ENCODE data around the gene TRIM73. TPM values are rescaled to one million over a fixed set of nuclear protein-coding genes. Genes with fewer than 3 reads are reported as not detected.
A peak's percentile ranks its signal among the peaks of the same experiment; 100 is the strongest.
"Not testable (repeated sequence)": the region's sequence is repeated elsewhere in the genome, so short reads cannot be mapped to it uniquely, and the experiment has no call there.

Gene TRIM73
- total RNA-seq, result under 1 TPM; 0.48 to 0.55 TPM

- not testable (repeated sequence) for H3K27ac ChIP-seq; H3K4me1 ChIP-seq; H3K9me3 ChIP-seq; H3K36me3 ChIP-seq; H3K27me3 ChIP-seq; H3K4me3 ChIP-seq; DNase-seq (ENCODE audit: low spot score)
Observed at GRCh38 chr7:75395329-75395728, at the start of gene TRIM73. Gene TRIM73 (plus strand): TSS chr7:75395629. CDS start chr7:75398934, 3,305 bp downstream.

DNA sequence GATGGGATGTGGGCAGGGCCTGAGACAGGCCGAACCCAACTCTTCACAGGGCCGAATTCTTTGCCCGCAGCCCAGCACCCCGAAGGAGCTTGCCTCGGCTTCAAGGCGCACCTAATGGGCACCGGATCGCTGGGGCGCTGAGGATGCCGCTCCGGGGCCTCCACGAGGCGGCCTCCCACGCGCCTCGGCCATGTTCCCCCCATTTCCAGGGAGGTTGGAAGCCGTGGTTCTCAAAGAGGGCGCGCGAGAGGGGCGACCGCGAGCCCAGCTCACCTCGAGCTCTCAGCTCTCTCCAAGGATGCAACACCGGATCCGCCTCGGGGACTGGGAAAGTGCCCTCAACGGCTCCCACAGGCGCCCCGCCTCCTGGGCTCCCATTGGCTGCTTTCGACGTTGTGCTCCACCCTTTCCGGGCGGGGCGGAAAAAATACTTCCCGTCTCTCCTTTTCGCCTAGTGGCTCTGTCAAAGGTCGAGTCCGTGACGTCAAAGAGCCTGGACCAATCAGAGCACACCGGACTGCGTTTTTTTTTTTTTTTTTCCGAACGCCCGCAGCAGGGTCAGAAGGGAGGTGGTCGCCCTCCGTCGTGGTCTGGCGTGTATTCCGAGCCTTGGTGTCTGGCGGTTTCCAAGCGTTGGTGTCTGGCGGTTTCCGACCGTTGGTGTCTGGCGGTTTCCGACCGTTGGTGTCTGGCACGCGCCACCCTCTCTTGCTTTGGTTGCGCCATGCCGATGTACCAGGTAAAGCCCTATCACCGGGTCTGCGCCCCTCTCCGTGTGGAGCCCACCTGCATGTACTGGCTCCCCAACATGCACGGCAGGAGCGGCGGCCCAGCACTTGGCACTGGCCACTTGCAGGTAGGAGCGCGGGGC is 36.5 kb upstream of the TRIM73 start:
- H3K4me3 ChIP-seq, result peak overlapping the region in 1 of 2 donors; percentile 47
- H3K27me3 ChIP-seq; H3K27ac ChIP-seq; H3K36me3 ChIP-seq; H3K9me3 ChIP-seq; DNase-seq (ENCODE audit: low spot score); H3K4me1 ChIP-seq: not testable (repeated sequence)

DNA sequence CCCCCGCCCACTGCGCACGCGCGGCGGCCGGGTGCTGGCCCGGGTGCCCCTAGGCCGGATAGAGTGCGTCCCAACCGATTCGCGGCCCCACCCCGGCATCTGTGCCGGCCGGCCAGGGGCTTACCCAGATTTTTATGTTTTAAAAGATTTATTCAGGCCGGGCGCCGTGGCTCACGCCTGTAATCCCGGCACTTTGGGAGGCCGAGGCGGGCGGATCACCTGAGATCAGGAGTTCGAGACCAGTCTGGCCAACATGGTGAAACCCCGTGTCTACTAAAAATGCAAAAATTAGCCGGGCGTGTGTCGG is 35.9 kb upstream of the TRIM73 start:
- H3K9me3 ChIP-seq; DNase-seq (ENCODE audit: low spot score); H3K27ac ChIP-seq; H3K4me1 ChIP-seq; H3K36me3 ChIP-seq; H3K27me3 ChIP-seq: not testable (repeated sequence)
- peak overlapping the region in 1 of 2 donors; percentile 47 for H3K4me3 ChIP-seq

DNA sequence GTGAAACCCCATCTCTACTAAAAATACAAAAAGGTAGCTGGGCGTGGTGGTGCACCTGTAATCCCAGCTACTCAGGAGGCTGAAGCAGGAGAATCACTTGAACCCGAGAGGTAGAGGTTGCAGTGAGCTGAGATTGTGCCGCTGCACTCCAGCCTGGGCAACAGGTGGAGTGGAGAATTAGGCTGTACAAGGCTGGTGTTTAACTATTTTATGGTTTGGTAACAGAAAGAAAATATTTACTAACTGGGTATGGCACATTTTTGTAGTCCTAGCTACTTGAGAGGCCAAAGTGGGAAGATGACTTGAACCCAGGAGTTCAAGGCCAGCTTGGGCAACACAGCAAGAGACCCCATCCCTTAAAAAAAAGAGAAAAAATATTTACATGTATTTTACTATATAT is 31.4 kb upstream of the TRIM73 start:
- not testable (repeated sequence) for H3K27me3 ChIP-seq; H3K4me1 ChIP-seq; H3K27ac ChIP-seq; DNase-seq (ENCODE audit: low spot score); H3K4me3 ChIP-seq; H3K36me3 ChIP-seq; H3K9me3 ChIP-seq

DNA sequence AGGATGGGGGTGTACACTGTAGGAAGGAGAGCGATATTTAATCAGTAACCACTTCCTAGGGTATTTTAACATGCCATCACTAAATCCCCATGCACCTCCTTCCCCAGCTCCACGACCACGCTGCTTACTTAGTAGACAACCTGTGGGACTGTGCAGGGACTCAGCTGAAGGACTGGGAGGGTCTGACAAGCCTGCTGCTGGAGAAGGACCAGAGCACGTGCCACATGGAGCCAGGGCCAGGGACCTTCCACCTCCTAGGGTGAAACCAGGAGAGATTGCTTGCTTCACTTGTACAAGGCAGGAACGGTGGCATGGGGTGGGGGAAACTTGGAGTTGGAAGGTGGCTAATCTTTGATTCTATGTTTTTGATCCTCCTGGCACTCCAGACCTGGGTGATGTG is 28.8 kb upstream of the TRIM73 start:
- H3K27me3 ChIP-seq; H3K4me3 ChIP-seq; DNase-seq (ENCODE audit: low spot score); H3K9me3 ChIP-seq; H3K36me3 ChIP-seq; H3K4me1 ChIP-seq; H3K27ac ChIP-seq: not testable (repeated sequence)

GRCh38 chr7:75367313-75367712 is 28.1 kb upstream of the TRIM73 start:
- not testable (repeated sequence) for H3K4me1 ChIP-seq; H3K4me3 ChIP-seq; H3K27me3 ChIP-seq; H3K27ac ChIP-seq; DNase-seq (ENCODE audit: low spot score); H3K9me3 ChIP-seq; H3K36me3 ChIP-seq

- H3K9me3 ChIP-seq; DNase-seq (ENCODE audit: low spot score); H3K4me1 ChIP-seq; H3K27me3 ChIP-seq; H3K36me3 ChIP-seq; H3K4me3 ChIP-seq; H3K27ac ChIP-seq: not testable (repeated sequence)
Observed at GRCh38 chr7:75374144-75374518, 21.3 kb upstream of the TRIM73 start.

DNA sequence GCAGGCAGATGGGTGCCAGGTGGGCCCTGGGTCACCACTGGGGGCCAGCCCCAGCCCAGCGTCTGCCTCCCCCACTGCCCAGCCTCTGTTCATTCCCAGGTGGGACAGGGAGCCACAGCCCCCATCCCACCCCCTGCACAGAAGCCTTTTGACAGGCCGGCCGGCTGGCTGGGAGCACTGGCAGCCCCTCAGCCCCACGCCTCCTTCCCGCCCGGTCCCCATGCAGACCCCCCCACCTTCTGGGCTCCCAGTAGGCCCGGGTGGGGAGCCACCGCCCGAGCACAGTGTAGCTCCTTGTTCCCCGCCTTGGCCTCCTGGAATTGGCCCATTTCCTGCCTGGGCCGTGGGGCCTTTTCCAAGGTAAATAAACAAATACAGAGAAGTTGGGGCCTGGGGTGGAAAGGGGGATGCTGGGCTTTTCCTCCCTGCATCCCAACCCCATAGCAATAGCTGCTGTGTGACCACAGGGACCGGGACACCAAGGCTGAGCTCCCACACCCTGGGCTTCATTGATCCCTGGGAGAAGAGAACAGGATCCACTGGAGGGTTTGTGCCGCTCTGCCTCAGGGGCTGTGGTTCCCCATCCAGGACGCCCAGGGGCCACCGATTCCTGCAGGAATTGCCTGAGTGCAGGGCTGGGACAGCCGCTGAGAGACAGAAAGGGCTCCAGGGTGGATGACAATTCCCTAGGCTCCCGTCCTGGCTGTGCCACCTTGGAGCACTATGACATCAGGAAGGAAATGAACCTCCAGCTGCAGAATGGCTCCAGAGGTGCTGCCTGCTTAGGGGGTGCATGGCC is 20.7 kb upstream of the TRIM73 start:
- H3K27ac ChIP-seq; H3K27me3 ChIP-seq; DNase-seq (ENCODE audit: low spot score); H3K4me3 ChIP-seq; H3K4me1 ChIP-seq; H3K36me3 ChIP-seq; H3K9me3 ChIP-seq: not testable (repeated sequence)

DNA sequence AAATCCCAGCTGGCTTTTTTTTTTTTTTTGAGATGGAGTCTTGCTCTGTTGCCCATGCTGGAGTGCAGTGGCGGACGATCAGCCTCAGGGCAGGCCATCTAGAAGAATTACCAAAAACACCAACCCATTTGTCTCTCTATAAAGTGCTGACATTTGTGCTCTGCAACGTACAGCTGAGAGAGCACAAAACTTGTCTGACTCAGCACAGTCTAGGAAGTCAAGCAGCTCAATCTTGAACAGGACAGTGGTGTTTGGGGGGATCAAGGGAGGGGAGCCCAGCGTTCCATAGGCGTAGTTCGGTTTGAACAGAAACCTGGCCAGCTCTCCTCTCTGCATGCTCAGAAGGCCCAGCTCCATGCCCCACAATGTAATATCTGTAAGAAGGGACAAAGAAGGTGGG is 2.2 kb upstream of the TRIM73 start:
- not testable (repeated sequence) for H3K27me3 ChIP-seq; H3K4me1 ChIP-seq; H3K4me3 ChIP-seq; H3K36me3 ChIP-seq; H3K9me3 ChIP-seq; H3K27ac ChIP-seq; DNase-seq (ENCODE audit: low spot score)

GRCh38 chr7:75397865-75398264 is 2.4 kb downstream of the TRIM73 start:
- DNase-seq (ENCODE audit: low spot score); H3K27ac ChIP-seq; H3K9me3 ChIP-seq; H3K27me3 ChIP-seq; H3K4me3 ChIP-seq; H3K4me1 ChIP-seq; H3K36me3 ChIP-seq: not testable (repeated sequence)

DNA sequence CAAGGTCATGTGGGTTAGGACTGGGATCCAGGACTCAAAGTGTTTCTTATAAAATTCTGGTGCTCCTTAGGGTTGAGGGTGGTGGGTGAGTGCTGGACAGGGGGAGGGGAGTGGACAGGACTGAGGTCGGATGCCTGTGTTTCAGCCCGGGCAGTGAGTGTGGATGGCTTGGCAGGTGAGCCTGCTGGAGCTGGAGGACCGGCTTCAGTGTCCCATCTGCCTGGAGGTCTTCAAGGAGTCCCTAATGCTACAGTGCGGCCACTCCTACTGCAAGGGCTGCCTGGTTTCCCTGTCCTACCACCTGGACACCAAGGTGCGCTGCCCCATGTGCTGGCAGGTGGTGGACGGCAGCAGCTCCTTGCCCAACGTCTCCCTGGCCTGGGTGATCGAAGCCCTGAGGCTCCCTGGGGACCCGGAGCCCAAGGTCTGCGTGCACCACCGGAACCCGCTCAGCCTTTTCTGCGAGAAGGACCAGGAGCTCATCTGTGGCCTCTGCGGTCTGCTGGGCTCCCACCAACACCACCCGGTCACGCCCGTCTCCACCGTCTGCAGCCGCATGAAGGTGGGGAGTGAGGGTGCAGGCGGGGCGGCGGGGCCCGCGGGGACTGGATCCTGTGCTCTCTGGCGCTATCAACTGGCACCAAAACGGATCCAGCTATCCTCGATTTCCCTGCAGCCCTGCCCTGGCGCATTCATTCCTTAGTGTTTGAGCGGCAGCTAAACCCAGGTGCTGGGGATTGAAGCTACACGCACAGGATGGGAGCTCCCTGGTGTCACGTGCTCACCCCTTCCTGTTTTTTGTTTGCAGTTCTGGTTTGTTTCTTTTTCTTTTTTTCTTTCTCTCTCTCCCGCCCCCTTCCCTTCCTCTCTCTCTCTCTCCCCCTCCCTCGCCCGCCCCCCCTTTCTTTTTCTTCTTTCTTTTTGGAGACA is 3.6 kb downstream of the TRIM73 start:
- not testable (repeated sequence) for DNase-seq (ENCODE audit: low spot score); H3K36me3 ChIP-seq; H3K9me3 ChIP-seq; H3K4me1 ChIP-seq; H3K27ac ChIP-seq; H3K4me3 ChIP-seq; H3K27me3 ChIP-seq

DNA sequence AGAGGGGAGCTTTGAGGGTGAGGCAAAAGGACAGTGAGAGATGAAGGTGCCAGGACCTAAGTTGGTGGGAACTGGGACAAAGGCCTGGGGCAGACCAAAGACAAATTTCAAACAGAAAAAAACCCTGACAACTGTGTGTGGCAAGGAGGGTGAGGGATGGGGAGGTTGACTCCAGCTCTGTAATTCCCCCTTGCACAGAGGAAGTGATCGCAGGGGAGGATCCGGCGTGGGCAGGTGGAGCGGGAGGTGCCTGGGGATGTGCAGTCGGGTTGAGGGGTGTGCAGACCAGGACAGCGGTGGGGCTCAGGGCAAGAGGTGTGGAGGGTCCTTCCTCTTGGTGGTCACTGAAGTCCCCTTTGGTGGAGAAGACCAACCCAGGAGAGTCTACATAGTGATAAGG is 5.1 kb downstream of the TRIM73 start:
- H3K27me3 ChIP-seq; DNase-seq (ENCODE audit: low spot score); H3K4me3 ChIP-seq; H3K4me1 ChIP-seq; H3K36me3 ChIP-seq; H3K9me3 ChIP-seq; H3K27ac ChIP-seq: not testable (repeated sequence)

- H3K27me3 ChIP-seq, H3K9me3 ChIP-seq: not testable (repeated sequence)
Observed at GRCh38 chr7:75403455-75404443, 8.3 kb downstream of the TRIM73 start.

More at GRCh38 chr7:75403455-75404443, 8.3 kb downstream of the TRIM73 start:
- not testable (repeated sequence) for DNase-seq (ENCODE audit: low spot score); H3K4me1 ChIP-seq; H3K27ac ChIP-seq; H3K4me3 ChIP-seq; H3K36me3 ChIP-seq
